CMK (cell line): ENCODE data around the gene FXR2.

ENCODE experiments used
- DNase-seq: peaks from one replicate; pipeline ENCODE4 v3.0.0-alpha.2; 2010; ENCODE audit warnings: low read depth

FXR2 gene

GRCh38 chr17:7548585-7549400 is 65.9 kb downstream of the FXR2 start, which contains the start of gene TNFSF12:
TNFSF12 (plus strand) TSS chr17:7549058; CDS start chr17:7549154, 96 bp downstream.
- no peak for DNase-seq

- no peak for DNase-seq
These were observed 69.8 kb downstream of the FXR2 start for GRCh38 chr17:7544911-7545310.
